ENCODE results near the gene LARGE1.

The LARGE1 gene

DNA sequence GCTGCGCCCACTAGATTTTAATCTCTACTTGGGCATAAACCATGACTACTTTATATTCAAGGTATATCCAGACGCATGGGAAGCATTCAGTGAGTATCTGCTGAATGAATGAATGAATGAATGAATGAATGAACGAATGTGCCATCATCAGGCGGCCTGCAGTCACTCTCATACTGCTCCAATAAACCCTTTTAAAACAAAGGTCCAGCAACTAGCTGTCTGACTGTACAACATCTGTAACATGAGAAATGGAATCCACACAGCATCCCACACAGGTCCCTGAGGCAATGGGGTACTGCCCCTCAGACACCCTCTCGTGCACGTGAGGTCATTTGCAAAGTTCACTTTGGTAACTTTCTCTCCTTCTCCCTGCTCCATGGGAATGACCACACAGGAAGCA, 147.5 kb downstream of the LARGE1 start:
- no peak for DNase-seq (ENCODE audit: low spot score)

DNA sequence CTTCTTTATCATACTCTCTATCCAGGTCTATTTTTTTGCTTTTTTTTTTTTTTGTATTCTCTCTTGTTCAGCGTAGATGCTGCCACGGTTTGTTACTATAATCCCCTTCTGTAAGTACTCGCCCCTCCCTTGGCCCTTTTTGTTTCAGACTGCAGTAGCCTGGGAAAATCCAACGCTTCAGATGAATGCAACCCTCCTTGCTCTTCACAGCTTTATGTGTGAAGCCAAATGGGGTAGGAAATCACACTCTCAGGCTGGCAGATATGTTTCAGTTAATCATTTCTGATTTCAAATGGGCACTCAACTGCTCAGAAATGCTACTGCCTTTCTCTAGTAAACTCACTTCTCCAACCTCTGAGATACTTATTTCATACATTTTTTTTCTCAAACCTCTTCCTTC, 149.1 kb downstream of the LARGE1 start:
- DNase-seq (ENCODE audit: low spot score), result no peak

DNA sequence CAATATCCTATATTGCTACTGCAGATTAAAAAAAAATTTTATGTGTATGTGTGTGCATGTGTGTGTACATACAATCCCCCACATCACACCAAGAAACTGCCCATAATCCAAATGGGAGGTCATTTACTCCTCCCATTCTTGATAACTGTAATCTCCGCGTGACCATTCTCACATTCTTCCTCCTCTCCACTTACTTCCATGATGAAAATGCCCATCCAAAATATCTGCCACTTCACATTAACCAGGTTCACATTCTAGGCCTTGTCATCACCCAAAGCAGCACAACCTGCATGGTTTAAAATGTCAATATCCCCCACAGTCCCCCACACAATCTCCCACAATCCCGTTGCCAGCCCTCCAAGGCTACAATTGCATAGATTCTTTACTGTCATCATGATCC, 149.6 kb downstream of the LARGE1 start:
- no peak for DNase-seq (ENCODE audit: low spot score)

DNA sequence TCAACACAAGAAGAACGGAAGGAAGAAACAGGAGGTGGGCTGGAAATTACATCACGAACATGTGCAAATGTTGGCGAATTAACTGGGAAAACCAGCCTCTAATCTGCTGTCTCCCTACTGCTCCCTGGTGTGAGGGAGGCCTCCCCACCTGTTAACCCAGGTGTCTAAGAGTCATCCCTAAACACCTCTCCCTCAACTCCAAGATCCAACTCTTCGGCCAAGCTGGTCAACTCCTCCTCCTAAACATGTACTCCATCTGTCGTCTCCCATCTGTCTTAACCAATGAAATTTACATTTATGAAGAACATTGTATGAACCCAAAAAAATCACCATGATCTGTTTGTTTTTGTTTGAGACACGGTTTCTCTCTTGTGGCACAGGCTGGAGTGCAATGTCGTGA, 154.2 kb downstream of the LARGE1 start:
- DNase-seq (ENCODE audit: low spot score), result no peak

DNA sequence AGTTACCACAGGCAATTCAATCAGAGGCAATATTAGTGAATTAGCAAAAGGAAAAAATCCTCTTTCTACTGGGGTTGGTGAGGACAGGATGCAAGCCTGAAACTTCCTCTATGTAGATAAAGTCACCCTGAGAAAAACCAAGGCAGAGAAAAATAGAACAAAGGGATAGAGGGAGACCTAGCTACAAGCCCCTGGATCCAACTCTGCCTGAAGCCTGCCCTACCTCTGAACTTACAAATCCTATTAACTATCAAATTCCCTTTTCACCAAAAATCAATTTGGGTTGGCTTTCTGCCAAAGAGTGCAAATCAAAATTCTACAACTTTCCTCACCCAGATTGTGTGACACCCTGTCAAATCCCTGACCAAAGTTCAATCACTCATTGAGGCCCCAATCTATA, 161.3 kb downstream of the LARGE1 start:
- DNase-seq (ENCODE audit: low spot score), result no peak

DNA sequence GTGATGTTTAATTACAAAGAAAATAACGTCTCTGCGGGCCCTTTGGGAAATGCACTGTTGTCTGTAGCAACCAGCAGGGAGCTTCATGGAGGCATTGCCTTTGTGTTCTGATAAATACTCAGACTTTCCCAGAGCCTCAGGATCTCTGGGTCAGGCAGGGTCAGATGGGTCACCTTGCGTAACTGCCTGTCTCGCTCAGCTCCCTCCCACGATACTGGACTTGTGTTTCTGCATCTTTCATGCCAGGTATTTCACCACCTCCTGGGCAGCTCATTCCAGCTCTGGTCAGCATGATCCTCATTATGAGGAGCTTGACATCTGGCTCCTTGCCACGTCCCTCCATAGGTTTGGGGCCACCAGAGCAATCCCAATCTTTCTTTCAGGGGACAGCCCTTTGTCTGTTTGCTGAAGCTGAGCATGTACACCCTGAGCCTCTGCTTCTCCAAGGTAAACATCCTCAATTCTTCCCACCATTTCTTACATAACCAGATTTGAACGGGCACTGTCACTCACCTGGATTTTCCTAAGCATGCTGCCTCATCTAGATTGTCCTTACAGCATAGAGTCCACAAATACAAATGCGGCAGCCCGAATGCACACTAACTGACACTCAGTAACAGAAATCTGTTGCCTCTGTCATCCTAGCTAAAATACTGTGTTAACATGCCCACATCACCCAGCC, 162.3 kb downstream of the LARGE1 start:
- DNase-seq (ENCODE audit: low spot score), result no peak

DNA sequence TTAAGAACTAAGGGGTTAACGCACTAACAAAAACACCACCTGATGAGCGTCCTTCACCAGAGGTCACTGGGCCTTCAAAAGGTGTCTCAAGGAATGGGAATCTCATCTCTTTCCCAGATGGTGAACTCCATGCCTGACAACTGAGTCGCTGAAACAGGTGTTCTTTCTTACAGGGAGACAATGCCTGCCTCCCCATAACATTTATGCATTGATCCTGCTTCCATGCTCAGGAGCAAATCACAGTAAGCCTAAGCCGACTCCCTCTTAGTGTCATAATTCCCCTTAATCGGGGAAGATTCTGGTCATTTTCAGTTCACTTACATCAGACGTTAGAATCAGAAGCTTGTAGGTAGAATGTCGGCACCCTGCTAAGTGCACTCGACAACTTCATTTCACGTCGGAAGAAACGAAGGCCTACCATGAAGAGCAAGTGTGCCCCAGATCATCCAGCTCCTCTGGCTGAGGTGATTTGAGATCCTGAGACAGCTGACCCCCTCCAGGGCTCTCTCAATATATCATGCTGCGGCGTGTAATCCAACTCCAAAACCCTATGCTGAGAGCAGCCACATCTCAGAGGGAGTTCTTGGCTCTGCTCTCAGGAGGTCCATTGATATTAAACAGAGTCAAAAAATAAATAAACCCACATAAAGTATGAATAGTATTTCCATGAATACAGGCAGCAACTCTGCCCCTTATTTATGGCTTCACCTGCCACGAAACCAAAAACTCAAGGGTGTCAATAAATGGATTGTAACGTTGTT, 163.1 kb downstream of the LARGE1 start:
- DNase-seq (ENCODE audit: low spot score), result no peak

DNA sequence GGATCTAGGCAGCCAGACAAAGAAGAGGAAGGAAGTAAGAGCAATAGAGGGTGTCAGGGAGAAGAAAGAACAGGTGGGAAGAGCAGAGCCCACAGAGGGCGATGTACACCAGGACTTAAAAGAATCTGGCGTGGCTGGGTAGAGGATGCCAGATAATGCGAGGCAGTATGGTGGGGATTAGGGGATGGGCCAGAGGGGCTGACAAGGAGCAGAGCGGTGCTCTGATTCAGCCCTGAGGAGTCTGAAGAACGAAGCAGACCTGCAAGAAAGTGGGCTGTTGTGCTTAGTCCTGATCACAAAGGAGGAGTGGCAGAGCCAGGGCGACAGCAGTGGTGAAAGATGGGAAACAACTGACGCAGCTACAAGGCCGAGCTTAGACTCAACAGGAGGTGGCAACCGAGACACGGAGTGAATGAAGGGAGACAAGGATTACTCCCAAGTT, 163.7 kb downstream of the LARGE1 start:
- DNase-seq (ENCODE audit: low spot score), result no peak

DNA sequence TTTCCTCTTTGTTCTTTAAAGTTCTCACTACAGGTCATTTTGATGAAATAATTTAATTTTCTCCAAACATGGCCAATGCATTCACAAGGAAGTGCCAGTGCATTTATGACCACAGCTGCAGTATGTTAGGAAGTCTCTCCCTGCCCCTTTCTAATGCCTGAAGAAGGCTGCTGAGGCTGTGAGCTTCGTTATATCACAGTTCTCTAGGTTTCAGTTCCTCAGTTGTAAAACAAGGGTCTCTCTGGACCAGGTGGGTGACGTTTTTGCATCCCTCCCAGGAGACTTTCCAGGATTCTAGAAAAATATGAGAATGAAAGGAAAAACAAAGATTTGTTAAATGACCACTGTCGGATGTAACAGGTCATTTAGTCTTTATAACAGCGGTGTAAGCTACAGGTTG, 171.6 kb downstream of the LARGE1 start:
- no peak for DNase-seq (ENCODE audit: low spot score)

DNA sequence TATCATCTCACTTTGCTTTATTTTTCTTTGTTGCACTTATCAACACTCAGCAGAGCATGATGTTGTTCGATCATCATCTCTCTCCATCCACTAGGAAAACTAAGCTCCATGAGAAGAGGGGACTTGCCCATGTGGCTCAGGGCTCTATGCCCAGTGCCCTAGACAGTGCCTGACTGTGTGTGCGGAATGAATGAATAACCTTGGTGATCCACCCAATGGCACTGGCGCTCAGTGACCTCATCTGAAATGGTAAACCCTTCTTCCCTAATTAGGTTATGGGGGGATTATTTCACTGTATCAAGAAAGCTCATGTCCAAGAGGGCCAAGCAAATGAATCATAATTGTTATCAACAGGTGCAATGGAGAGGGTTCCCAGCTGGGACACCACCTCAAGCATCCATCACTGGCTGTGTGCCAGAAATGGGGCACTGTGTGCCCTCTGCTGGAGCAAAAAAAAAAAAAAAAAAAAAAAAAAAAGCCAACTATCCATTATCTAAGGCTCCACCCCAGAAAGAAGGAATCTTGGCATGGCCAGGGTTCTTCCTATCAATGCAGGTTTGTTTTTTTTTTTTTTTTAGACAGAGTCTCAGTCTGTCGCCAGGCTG, 172.6 kb downstream of the LARGE1 start:
- no peak for DNase-seq (ENCODE audit: low spot score)

DNA sequence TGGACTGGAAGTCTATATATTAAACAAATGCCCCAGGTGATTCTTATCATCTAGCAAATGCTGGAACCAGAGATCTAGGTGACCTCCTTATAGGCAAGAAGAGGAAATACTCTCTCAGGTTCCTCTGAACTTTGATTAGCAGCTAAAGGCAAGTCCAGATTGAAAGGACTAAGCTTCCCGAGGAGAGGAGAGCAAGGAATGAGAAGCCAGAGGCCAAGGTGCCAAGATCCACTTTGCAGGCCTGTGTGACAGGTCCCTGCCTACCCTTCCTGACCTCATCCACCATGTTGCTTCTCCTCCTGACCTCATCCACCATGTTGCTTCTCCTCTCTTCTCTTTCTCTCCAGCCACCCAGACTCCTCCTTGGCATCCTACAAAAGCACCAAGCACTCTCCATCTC, 173.2 kb downstream of the LARGE1 start:
- DNase-seq (ENCODE audit: low spot score), result no peak

DNA sequence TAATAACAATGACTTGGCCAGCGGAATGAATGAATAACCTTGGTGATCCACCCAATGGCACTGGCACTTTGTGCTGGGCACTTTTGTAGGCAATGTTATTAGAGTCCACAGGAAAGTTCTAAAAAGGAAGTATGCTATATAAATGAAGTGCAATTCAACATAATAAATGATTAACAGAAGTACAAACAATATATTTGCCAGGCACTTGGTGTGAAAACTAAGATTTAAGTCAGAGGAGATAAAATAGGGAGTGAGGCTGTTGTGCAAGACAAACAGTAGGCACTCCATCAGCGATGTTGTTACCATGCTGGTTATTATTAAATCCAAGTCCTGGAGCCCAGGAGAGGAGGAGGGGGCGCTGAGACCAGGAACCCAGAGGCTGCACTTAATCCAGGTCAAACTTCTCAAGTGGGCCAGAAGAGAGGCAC, 173.8 kb downstream of the LARGE1 start:
- no peak for DNase-seq (ENCODE audit: low spot score)

DNA sequence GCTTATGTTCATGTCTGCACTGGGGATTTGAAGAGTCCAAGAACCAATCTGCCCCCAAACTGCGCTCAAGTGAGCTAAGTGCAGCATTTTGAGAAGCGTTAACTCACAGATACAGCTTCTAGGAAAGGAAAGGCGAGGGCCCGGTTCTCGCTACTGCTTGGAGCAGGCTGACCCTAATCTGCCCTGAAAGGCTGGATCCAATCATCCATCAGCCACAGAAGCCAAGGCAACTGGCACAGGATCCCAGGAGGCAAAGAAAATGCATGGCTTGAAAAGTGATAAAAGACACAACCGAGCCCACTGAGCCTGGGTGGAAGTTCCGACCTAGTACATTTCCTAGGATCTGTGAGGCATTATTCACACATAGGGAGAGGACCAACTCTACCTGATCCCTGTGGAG, 174.8 kb downstream of the LARGE1 start:
- no peak for DNase-seq (ENCODE audit: low spot score)

DNA sequence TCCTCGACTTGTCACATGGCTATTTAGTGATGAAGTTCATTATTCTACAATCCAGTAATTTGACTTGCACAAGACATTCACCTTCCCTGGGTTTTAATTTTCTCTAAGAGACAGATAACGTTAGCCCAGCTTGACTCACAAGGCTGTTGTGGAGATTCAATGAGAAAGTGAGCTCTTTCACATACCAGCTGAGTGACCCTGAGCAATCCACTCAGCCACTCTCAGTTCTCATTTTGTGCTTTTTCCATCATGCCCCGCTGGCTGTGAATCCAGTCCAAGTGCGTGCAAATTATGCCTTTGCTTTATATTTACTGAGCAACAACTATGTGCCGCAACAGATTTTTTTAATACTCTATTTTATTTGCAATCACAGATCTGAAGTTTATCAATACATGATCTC, 176.5 kb downstream of the LARGE1 start:
- no peak for DNase-seq (ENCODE audit: low spot score)

DNA sequence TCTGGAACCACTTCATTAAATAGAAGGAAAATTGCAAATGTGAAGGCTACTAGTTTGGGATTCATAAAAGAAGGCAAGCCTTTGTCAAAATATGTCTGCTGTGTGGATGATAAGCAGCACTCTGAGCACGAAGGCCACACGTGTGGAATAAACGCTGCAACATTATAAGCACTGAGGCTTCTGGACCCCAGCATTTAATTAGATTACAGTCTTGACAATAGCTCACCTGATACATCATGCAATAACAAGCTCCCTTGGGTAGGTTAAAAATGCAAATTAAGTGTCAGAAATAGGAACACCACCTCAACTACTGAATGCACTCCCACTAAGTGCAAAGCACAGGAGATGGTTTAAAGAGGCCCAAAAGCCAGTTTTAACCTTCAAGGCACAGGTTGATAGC, 179.3 kb downstream of the LARGE1 start:
- DNase-seq (ENCODE audit: low spot score), result no peak

DNA sequence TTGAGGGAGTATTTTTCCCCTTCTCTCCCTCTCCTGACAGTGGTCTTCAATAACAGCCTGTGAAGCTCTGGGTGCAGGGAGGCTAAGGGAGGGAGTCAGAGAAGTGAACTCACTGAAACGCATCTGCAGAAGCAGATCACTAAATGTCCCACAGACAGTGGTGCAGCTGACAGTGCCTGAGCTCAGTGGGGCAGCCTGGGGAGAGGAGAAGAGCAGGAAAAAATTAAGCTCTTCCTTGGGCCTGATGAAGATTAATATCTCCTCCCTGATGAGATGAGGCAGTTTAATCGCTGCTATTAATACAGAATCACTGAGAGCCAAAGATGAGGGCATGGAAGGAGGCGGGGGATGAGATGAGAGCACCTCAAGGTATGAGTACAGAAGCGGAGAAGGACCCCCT, 180.8 kb downstream of the LARGE1 start:
- DNase-seq (ENCODE audit: low spot score), result no peak

DNA sequence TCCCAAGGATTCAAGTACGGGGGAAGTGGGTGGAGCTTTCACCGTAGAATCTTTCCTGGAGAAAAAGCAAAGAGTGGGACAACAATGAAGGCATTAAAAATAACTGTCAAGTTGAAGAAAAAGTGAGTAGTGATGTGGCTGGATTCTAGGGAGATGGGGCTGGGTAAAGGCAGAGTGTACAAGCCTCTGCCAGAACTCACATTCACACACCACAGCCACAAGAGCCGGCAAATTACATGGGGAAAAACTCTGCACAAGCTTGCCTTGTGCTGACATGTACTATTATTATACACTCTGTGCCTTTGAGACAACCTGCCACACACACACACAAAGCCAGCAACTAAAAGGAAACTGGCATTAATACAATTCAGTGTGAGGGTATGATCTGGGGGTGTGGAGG, 182.6 kb downstream of the LARGE1 start:
- DNase-seq (ENCODE audit: low spot score), result no peak

DNA sequence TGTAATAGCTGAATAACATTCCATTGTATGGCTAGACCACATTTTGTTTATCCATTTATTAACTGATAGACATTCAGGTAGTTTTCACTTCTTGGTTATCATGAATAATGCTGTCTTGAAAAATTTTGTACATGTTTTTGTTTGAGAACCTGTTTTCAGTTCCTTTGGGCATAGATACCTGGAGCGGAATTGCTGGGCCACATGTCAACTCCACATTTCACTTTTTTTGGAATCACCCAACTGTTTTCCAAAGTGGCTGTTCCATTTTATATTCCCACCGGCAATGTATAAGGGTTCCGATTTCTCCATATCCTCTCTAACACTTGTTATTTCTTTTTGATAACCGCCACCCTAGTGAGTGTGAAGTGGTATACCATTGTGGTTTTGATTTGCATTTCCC, 184.3 kb downstream of the LARGE1 start:
- no peak for DNase-seq (ENCODE audit: low spot score)

DNA sequence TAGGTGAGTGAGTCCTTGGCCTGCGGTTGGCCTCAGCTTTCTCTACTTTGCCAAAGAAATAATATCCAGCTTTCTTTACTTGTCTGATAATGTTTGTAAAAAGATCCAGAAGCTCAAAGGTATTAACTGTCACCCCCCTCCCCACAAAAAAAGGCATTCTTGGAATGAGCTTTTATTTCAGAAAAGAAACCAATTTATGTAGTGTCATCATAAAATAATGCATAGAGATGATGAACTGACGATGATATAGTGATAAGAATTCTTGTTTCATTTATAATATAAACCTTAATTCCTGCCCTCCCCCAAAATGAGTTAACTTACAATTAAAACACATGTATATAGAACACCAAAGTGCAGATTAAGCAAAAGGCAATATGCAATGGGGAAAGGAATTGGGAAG, 191.4 kb downstream of the LARGE1 start:
- no peak for DNase-seq (ENCODE audit: low spot score)

DNA sequence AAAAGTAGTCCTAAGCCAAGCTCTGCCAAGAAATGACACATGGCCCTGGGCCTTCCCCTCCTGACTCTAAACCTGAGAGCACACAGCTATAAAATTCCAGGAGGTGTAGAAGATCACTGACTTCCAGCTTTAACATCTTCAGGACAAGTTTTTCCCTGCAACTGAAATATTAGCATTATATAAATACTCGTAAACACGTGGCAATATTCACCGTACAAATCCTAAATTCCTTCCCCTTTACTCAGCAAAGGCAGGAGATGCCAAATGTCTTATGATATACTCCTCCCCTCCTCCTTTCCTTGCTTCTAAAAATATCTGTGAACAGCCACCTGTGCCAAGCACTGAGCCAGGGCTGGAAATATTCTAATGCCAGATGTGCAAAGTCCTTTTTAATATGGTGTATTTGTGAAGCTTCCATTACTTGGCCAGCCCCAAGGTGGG, 194.0 kb downstream of the LARGE1 start:
- no peak for DNase-seq (ENCODE audit: low spot score)

DNA sequence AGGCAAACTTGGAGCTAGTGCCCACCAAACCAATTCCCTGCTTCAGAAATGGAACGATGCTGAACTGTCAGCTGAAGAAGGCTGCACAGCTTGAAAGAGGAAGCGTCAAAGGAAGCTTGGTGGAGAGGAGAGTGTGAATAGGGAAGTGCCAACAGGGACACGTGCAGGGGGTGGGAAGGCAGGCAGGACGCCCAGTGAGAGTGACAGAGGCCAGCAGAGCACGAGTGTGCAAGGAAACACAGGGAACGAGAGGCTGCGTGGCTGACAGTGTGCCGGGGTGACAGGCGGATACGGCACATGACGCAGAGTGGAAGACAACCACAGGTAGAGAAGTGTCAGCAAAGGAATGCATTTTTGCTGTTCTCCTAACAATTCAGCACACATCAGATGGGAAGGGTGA, 196.4 kb downstream of the LARGE1 start:
- DNase-seq (ENCODE audit: low spot score), result no peak

DNA sequence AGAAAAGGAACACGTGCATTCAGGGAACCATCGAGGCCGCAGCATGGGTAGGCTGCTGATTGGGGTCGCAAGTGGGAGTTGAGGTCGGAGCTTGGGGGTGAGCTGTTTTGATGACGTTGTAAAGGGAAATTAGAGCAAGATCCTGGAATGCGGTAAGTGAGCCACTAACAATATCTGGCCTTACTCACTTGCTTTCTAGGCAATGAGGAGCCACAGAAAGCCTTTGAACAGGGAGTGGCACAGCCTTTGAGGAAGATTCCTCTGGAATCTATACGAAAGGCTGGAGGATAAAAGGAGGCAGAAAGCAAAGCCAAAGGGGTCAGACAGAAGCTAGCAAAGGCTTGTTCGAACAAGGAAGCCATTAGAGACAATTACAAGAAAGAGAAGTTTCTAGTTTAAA, 197.5 kb downstream of the LARGE1 start:
- no peak for DNase-seq (ENCODE audit: low spot score)

DNA sequence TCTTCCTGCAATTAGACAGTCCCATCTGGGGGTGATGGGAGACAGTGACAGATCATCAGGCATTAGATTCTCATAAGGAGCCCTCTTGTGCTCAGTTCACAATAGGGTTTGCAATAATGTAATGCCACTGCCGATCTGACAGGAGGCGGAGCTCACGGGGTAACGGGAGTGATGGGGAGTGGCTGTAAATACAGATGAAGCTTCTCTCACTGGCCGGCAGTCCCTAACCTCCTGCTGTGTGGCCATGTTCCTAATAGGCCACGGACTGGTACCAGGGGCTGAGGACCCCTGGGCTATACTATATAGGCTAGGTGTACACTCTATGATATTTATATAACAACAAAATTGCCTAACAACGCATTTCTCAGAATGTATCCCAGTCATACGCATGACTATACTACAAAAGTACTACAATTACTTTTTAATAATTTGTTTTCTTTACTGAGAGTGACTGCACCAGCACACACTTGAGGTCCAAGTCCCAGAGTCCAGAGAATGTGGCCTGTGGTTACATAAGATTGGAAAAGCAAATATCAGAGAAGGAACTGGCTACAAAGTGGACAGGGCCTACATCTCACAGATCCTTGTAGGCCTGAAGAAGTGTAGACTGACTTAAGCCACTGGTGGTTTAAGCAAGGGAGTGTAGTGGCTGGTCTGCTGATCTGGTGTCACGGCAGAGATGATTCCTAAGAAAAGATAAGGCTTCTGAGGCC, 200.0 kb downstream of the LARGE1 start:
- no peak for DNase-seq (ENCODE audit: low spot score)

All from CD4-positive, alpha-beta T cell treated with Interleukin-2 at 100 ng/mL for 4 hours (primary cell).